Measurements from ENCODE around the gene MGARP.
A peak's percentile ranks its signal among the peaks of the same experiment; 100 is the strongest.
"Not testable (repeated sequence)": the region's sequence is repeated elsewhere in the genome, so short reads cannot be mapped to it uniquely, and the experiment has no call there.

The MGARP gene

GRCh38 chr4:139279760-139280620, at the start of gene MGARP:
TSS of gene MGARP (minus strand) at chr4:139280225. CDS start at chr4:139280158, 67 bp downstream.
- Histone ChIP-seq H3K9me3 (ENCODE audit: low read depth, low read length) (no peaks in the 10 kb centered on the region), H3K9ac (ENCODE audit: insufficient read length) (no peak within 1 kb of the TSS), H3K36me3 (ENCODE audit: insufficient read depth, low read length) (no peaks in the 10 kb centered on the region), H3K4me3 (no peak within 1 kb of the TSS), H3K27ac (no peak within 1 kb of the TSS)
- no peak for DNase-seq (ENCODE audit: low read depth, low spot score)
- no peak for TF ChIP-seq EZH2 (IDR thresholded peaks at IDR 0.05)
- TF ChIP-seq POLR2AphosphoS5 (IDR thresholded peaks at IDR 0.05; ENCODE audit: borderline replicate concordance, low read depth, low read length) = no peak
- no peak for TF ChIP-seq FOXP2 (optimal IDR thresholded peaks at IDR 0.05; ENCODE audit: control extremely low read depth, extremely low read length, insufficient read depth)

GRCh38 chr4:139329665-139330200, 49.7 kb upstream of the MGARP start:
- TF ChIP-seq FOXP2 (optimal IDR thresholded peaks at IDR 0.05; ENCODE audit: control extremely low read depth, extremely low read length, insufficient read depth) = no peak
- no peak for TF ChIP-seq EZH2 (IDR thresholded peaks at IDR 0.05)
- no peak for TF ChIP-seq POLR2AphosphoS5 (IDR thresholded peaks at IDR 0.05; ENCODE audit: borderline replicate concordance, low read depth, low read length)
- no peak for DNase-seq (ENCODE audit: low read depth, low spot score)

GRCh38 chr4:139324620-139325019, 44.6 kb upstream of the MGARP start:
- Histone ChIP-seq H3K9ac (ENCODE audit: insufficient read length) (no peak overlapping the region), H3K27ac (0 out of 2 replicates have a peak overlapping the region, but pooled peaks have one; percentile 2), H3K36me3 (ENCODE audit: insufficient read depth, low read length) (peaks cover 50% of the 10 kb centered on the region), H3K9me3 (ENCODE audit: low read depth, low read length) (0 out of 2 replicates have a peak, but pooled peaks cover 4% of the 10 kb centered on the region), H3K4me3 (no peak overlapping the region)
- TF ChIP-seq EZH2 (IDR thresholded peaks at IDR 0.05) (no peak), POLR2AphosphoS5 (IDR thresholded peaks at IDR 0.05; ENCODE audit: borderline replicate concordance, low read depth, low read length) (no peak), FOXP2 (optimal IDR thresholded peaks at IDR 0.05; ENCODE audit: control extremely low read depth, extremely low read length, insufficient read depth) (no peak)
- no peak for DNase-seq (ENCODE audit: low read depth, low spot score)

More at GRCh38 chr4:139329665-139330200, 49.7 kb upstream of the MGARP start:
- no peak overlapping the region for H3K9ac ChIP-seq (ENCODE audit: insufficient read length)
- H3K9me3 ChIP-seq (ENCODE audit: low read depth, low read length) = 0 out of 2 replicates have a peak, but pooled peaks cover 4% of the 10 kb centered on the region
- H3K4me3 ChIP-seq = no peak overlapping the region
- peaks cover 61% of the 10 kb centered on the region for H3K36me3 ChIP-seq (ENCODE audit: insufficient read depth, low read length)
- H3K27ac ChIP-seq = 0 out of 2 replicates have a peak overlapping the region, but pooled peaks have one; percentile 15

GRCh38 chr4:139322541-139322940, 42.5 kb upstream of the MGARP start:
- H3K9me3 ChIP-seq (ENCODE audit: low read depth, low read length); DNase-seq (ENCODE audit: low read depth, low spot score); H3K4me3 ChIP-seq: not testable (repeated sequence)

GRCh38 chr4:139322070-139322469, 42.0 kb upstream of the MGARP start:
- not testable (repeated sequence) for DNase-seq (ENCODE audit: low read depth, low spot score); H3K9ac ChIP-seq (ENCODE audit: insufficient read length); H3K27ac ChIP-seq; H3K9me3 ChIP-seq (ENCODE audit: low read depth, low read length); H3K4me3 ChIP-seq
- H3K36me3 ChIP-seq (ENCODE audit: insufficient read depth, low read length) = peaks cover 41% of the 10 kb centered on the region

More at GRCh38 chr4:139322541-139322940, 42.5 kb upstream of the MGARP start:
- not testable (repeated sequence) for H3K27ac ChIP-seq; H3K9ac ChIP-seq (ENCODE audit: insufficient read length)
- peaks cover 42% of the 10 kb centered on the region for H3K36me3 ChIP-seq (ENCODE audit: insufficient read depth, low read length)

- Histone ChIP-seq H3K9me3 (ENCODE audit: low read depth, low read length) (peaks cover 8% of the 10 kb centered on the region; the same call in 1 of the 2 replicates), H3K4me3 (no peak overlapping the region), H3K9ac (ENCODE audit: insufficient read length) (no peak overlapping the region), H3K27ac (no peak overlapping the region), H3K36me3 (ENCODE audit: insufficient read depth, low read length) (peaks cover 41% of the 10 kb centered on the region)
- DNase-seq (ENCODE audit: low read depth, low spot score) = no peak
- TF ChIP-seq POLR2AphosphoS5 (IDR thresholded peaks at IDR 0.05; ENCODE audit: borderline replicate concordance, low read depth, low read length) (no peak), EZH2 (IDR thresholded peaks at IDR 0.05) (no peak), FOXP2 (optimal IDR thresholded peaks at IDR 0.05; ENCODE audit: control extremely low read depth, extremely low read length, insufficient read depth) (no peak)
Observed at GRCh38 chr4:139319571-139319970, 39.5 kb upstream of the MGARP start.

GRCh38 chr4:139317635-139318034, 37.6 kb upstream of the MGARP start:
- Histone ChIP-seq H3K36me3 (ENCODE audit: insufficient read depth, low read length) (peaks cover 56% of the 10 kb centered on the region), H3K9ac (ENCODE audit: insufficient read length) (no peak overlapping the region), H3K4me3 (no peak overlapping the region), H3K9me3 (ENCODE audit: low read depth, low read length) (peaks cover 8% of the 10 kb centered on the region; the same call in 1 of the 2 replicates), H3K27ac (no peak overlapping the region)
- DNase-seq (ENCODE audit: low read depth, low spot score) = no peak
- no peak for TF ChIP-seq POLR2AphosphoS5 (IDR thresholded peaks at IDR 0.05; ENCODE audit: borderline replicate concordance, low read depth, low read length)
- no peak for TF ChIP-seq EZH2 (IDR thresholded peaks at IDR 0.05)
- TF ChIP-seq FOXP2 (optimal IDR thresholded peaks at IDR 0.05; ENCODE audit: control extremely low read depth, extremely low read length, insufficient read depth) = no peak

- H3K36me3 ChIP-seq (ENCODE audit: insufficient read depth, low read length) = peaks cover 64% of the 10 kb centered on the region
- TF ChIP-seq POLR2AphosphoS5 (IDR thresholded peaks at IDR 0.05; ENCODE audit: borderline replicate concordance, low read depth, low read length) (no peak), EZH2 (IDR thresholded peaks at IDR 0.05) (no peak), FOXP2 (optimal IDR thresholded peaks at IDR 0.05; ENCODE audit: control extremely low read depth, extremely low read length, insufficient read depth) (no peak)
- H3K9ac ChIP-seq (ENCODE audit: insufficient read length) = no peak overlapping the region
- no peak overlapping the region for H3K27ac ChIP-seq
- H3K4me3 ChIP-seq = no peak overlapping the region
- H3K9me3 ChIP-seq (ENCODE audit: low read depth, low read length) = peaks cover 8% of the 10 kb centered on the region; the same call in 1 of the 2 replicates
- DNase-seq (ENCODE audit: low read depth, low spot score) = no peak
Observed at GRCh38 chr4:139316733-139317132, 36.7 kb upstream of the MGARP start.

All from SK-N-MC (cell line).